Hepatocyte (in vitro differentiated cells): ENCODE results near the gene CTNNA3. TPM values are rescaled to one million over a fixed set of nuclear protein-coding genes. Genes with fewer than 3 reads are reported as not detected.
A peak's percentile ranks its signal among the peaks of the same experiment; 100 is the strongest.

ENCODE experiments used
- DNase-seq: peaks from one replicate; pipeline ENCODE4 v3.0.0-alpha.2; 2016; ENCODE audit warnings: low spot score
- H2AFZ ChIP-seq: fragments of 200-600 bp; sonication (generic); 2 replicates; pipeline ENCODE4 v1.6.0; 2016; ENCODE audit warnings: antibody characterized with exemption, mild to moderate bottlenecking
- H3K27ac ChIP-seq: fragments of 200-600 bp; sonication (generic); 2 replicates; pipeline ENCODE4 v1.5.1; 2016; ENCODE audit warnings: mild to moderate bottlenecking
- H3K27me3 ChIP-seq: fragments of 200-600 bp; sonication (generic); 2 replicates; pipeline ENCODE4 v1.6.1; 2016
- H3K36me3 ChIP-seq: fragments of 200-600 bp; sonication (generic); replicated peaks from 2 replicates; pipeline ENCODE4 v1.5.1; 2016; ENCODE audit warnings: low read depth; ENCODE audit not compliant: insufficient read depth
- H3K4me1 ChIP-seq: fragments of 200-600 bp; sonication (generic); 2 replicates; pipeline ENCODE4 v1.5.1; 2016; ENCODE audit warnings: mild to moderate bottlenecking, moderate library complexity; ENCODE audit not compliant: insufficient read depth
- H3K4me2 ChIP-seq: fragments of 200-600 bp; sonication (generic); 2 replicates; pipeline ENCODE4 v1.6.0; 2016
- H3K4me3 ChIP-seq: fragments of 200-600 bp; sonication (generic); 2 replicates; pipeline ENCODE4 v1.5.1; 2016; ENCODE audit warnings: mild to moderate bottlenecking
- H3K79me2 ChIP-seq: fragments of 200-600 bp; sonication (generic); 2 replicates; pipeline ENCODE4 v1.6.0; 2017; ENCODE audit warnings: mild to moderate bottlenecking
- H3K9me2 ChIP-seq: fragments of 200-600 bp; sonication (generic); replicated peaks from 2 replicates; pipeline ENCODE4 v1.6.0; 2017; ENCODE audit warnings: mild to moderate bottlenecking; ENCODE audit not compliant: insufficient read depth
- H3K9me3 ChIP-seq: fragments of 200-600 bp; sonication (generic); 2 replicates; pipeline ENCODE4 v1.5.1; 2016; ENCODE audit warnings: low read depth, mild to moderate bottlenecking
- H4K20me1 ChIP-seq: fragments of 200-600 bp; sonication (generic); 2 replicates; pipeline ENCODE4 v1.6.0; 2016; ENCODE audit warnings: mild to moderate bottlenecking; ENCODE audit not compliant: insufficient read depth, poor library complexity, severe bottlenecking
- CTCF ChIP-seq: fragments of 200-600 bp; sonication (generic); IDR thresholded peaks from 2 replicates; pipeline ENCODE4 v1.5.1; 2016; ENCODE audit warnings: antibody characterized with exemption, mild to moderate bottlenecking; ENCODE audit not compliant: poor library complexity
- EZH2 ChIP-seq: fragments of 200-600 bp; sonication (generic); IDR thresholded peaks from 2 replicates; pipeline ENCODE4 v1.6.1; 2016; ENCODE audit warnings: antibody characterized with exemption, mild to moderate bottlenecking, borderline replicate concordance
- EZH2phosphoT487 ChIP-seq: fragments of 200-600 bp; sonication (generic); IDR thresholded peaks from one replicate; pipeline ENCODE4 v1.6.1; 2018; ENCODE audit warnings: antibody characterized with exemption, mild to moderate bottlenecking, low read depth, moderate library complexity; ENCODE audit not compliant: unreplicated experiment, severe bottlenecking
- WGBS: methylation state at CpG from one replicate; pipeline ENCODE4 v1.1.6; 2016; ENCODE audit warnings: low lambda C conversion rate; ENCODE audit errors: missing lambda C conversion rate; 5-methylcytosine and 5-hydroxymethylcytosine counted together
- polyA plus RNA-seq: library from polyadenylated mRNA; unstranded; fragments of >200 nt; fragmentation: Nextera tagmentation; extraction: Ambion mirVana; gene quantifications from 2 replicates; pipeline ENCODE4 v1.2.1, GENCODE V29; 2016
- total RNA-seq: library from RNA; depleted of rRNA; stranded (reverse); fragments of >200 nt; gene quantifications from 2 replicates; pipeline ENCODE4 v1.2.3, GENCODE V29; 2014

CTNNA3 gene
- total and polyA plus RNA-seq, 2 experiments from 2014 or later = 12.9 to 25.9 TPM

GRCh38 chr10:65964205-65964604 is 1731.8 kb downstream of the CTNNA3 start:
- Histone ChIP-seq H3K4me1 (no peaks in the 10 kb centered on the region), H3K4me2 (no peak overlapping the region), H3K27ac (no peak overlapping the region), H2AFZ (no peak overlapping the region), H4K20me1 (no peaks in the 10 kb centered on the region), H3K36me3 (no peaks in the 10 kb centered on the region), H3K79me2 (no peaks in the 10 kb centered on the region), H3K9me3 (no peaks in the 10 kb centered on the region), H3K9me2 (no peaks in the 10 kb centered on the region), H3K27me3 (no peaks in the 10 kb centered on the region), H3K4me3 (no peak overlapping the region)
- DNase-seq = no peak
- WGBS = 56% methylated on average over 1 of the region's 1 CpG
- TF ChIP-seq CTCF (no peak), EZH2phosphoT487 (no peak), EZH2 (no peak)

- TF ChIP-seq EZH2 (no peak), EZH2phosphoT487 (no peak), CTCF (no peak)
- no peaks in the 10 kb centered on the region for H3K79me2 ChIP-seq
- H3K4me3 ChIP-seq = no peak overlapping the region
- H3K27me3 ChIP-seq = no peaks in the 10 kb centered on the region
- H3K4me1 ChIP-seq = no peaks in the 10 kb centered on the region
- H3K9me3 ChIP-seq = no peaks in the 10 kb centered on the region
- H3K4me2 ChIP-seq = no peak overlapping the region
- no peak for DNase-seq
- no peaks in the 10 kb centered on the region for H3K36me3 ChIP-seq
- H3K27ac ChIP-seq = no peak overlapping the region
- no peak overlapping the region for H2AFZ ChIP-seq
- no peaks in the 10 kb centered on the region for H4K20me1 ChIP-seq
- H3K9me2 ChIP-seq = no peaks in the 10 kb centered on the region
These were observed 1743.9 kb downstream of the CTNNA3 start for GRCh38 chr10:65952086-65952485.

DNA sequence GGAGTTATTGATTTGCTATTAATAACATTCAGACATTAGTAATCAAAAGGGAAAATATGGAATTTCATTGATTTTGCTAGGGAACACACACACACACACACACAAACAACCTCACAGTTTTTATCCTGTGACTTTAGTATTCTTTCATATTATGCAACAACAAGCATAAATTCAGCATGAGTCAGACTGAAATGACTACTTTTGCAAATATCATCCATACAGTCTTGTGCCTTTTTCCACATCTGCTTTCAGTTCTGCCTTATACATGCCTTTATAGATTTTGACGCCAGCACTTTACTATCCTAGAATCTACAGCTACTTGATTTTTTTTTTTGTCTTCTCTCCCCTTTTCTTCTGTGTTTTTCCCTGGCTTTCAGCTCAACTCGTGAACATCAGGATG is 1745.9 kb downstream of the CTNNA3 start:
- H4K20me1 ChIP-seq = no peaks in the 10 kb centered on the region
- WGBS = 48% methylated on average over 2 of the region's 2 CpGs
- no peaks in the 10 kb centered on the region for H3K9me3 ChIP-seq
- no peak for DNase-seq
- no peaks in the 10 kb centered on the region for H3K9me2 ChIP-seq
- no peaks in the 10 kb centered on the region for H3K4me1 ChIP-seq
- TF ChIP-seq EZH2 = no peak
- no peak for TF ChIP-seq EZH2phosphoT487
- no peak for TF ChIP-seq CTCF
- peak overlapping the region; percentile 30 for H3K27ac ChIP-seq
- H3K36me3 ChIP-seq = no peaks in the 10 kb centered on the region
- H3K79me2 ChIP-seq = no peaks in the 10 kb centered on the region
- H3K27me3 ChIP-seq = no peaks in the 10 kb centered on the region
- no peak overlapping the region for H3K4me3 ChIP-seq
- no peak overlapping the region for H2AFZ ChIP-seq
- no peak overlapping the region for H3K4me2 ChIP-seq

DNA sequence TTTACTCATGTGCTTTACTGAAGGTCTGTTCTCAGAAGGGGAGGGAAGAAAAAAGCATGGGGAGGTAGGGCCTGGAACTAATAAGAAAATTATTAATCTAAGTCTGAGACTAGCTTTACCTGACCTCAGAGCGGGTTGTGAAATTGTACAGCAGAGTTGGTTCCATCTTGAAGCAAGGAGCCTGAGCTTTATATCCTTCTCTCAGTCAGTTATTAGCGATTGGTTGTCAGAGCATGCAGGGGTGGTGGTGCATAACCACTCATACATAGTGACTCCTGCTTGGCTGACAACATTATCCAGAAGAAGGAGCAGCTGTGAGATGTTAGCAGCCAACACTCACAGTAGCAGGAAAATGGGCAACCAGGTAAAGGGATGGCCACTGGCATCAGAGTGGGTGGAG is 1746.5 kb downstream of the CTNNA3 start:
- no peak overlapping the region for H3K4me2 ChIP-seq
- no peaks in the 10 kb centered on the region for H3K27me3 ChIP-seq
- no peak overlapping the region for H3K4me3 ChIP-seq
- H2AFZ ChIP-seq = no peak overlapping the region
- peak overlapping the region; percentile 22 for H3K27ac ChIP-seq
- 59% methylated on average over 2 of the region's 2 CpGs for WGBS
- TF ChIP-seq EZH2 (no peak), EZH2phosphoT487 (no peak), CTCF (no peak)
- H4K20me1 ChIP-seq = no peaks in the 10 kb centered on the region
- DNase-seq = no peak
- H3K9me2 ChIP-seq = no peaks in the 10 kb centered on the region
- no peaks in the 10 kb centered on the region for H3K79me2 ChIP-seq
- H3K9me3 ChIP-seq = no peaks in the 10 kb centered on the region
- H3K4me1 ChIP-seq = no peaks in the 10 kb centered on the region
- no peaks in the 10 kb centered on the region for H3K36me3 ChIP-seq
